Keratinocyte (primary cell): ENCODE data around the gene STRA6. TPM values are rescaled to one million over a fixed set of nuclear protein-coding genes. Genes with fewer than 3 reads are reported as not detected.
A peak's percentile ranks its signal among the peaks of the same experiment; 100 is the strongest.

Experiments used
- DNase-seq: peaks from one replicate; pipeline ENCODE4 v3.0.0-alpha.2; 2011; ENCODE audit warnings: low read depth, missing footprints, low spot score
- FAIRE-seq: peaks from 2 replicates; lab custom pipeline; 2011; peaks lifted over from hg19 to GRCh38; lab: Jason Lieb, UNC
- H2AFZ ChIP-seq: 2 replicates; pipeline ENCODE4 v1.6.0; 2012; ENCODE audit warnings: low read length, control low read depth, inconsistent platforms; ENCODE audit not compliant: control insufficient read depth
- H3K27ac ChIP-seq: 2 replicates; pipeline ENCODE4 v1.5.1; 2011; ENCODE audit warnings: low read length; ENCODE audit not compliant: control insufficient read depth, insufficient read depth
- H3K27me3 ChIP-seq: 3 replicates; pipeline ENCODE4 v1.6.0; 2011; ENCODE audit warnings: low read length; ENCODE audit not compliant: control insufficient read depth, insufficient read depth; ENCODE audit errors: extremely low read depth
- H3K36me3 ChIP-seq, 2 experiments: 2 replicates in 1 of 2; 3 replicates in 1 of 2; pipeline ENCODE4 v1.5.1; 2011; ENCODE audit warnings: low read length in 2 of 2, mild to moderate bottlenecking in 1 of 2; ENCODE audit not compliant: control insufficient read depth in 2 of 2, insufficient read depth in 2 of 2; ENCODE audit errors: extremely low read depth in 1 of 2
- H3K4me1 ChIP-seq: 3 replicates; pipeline ENCODE4 v1.5.1; 2011; ENCODE audit warnings: low read length; ENCODE audit not compliant: control insufficient read depth, insufficient read depth; ENCODE audit errors: extremely low read depth
- H3K4me2 ChIP-seq: 3 replicates; pipeline ENCODE4 v1.6.0; 2011; ENCODE audit warnings: low read depth, low read length; ENCODE audit not compliant: control insufficient read depth, insufficient read depth; ENCODE audit errors: extremely low read depth
- H3K4me3 ChIP-seq, 3 experiments: fragments of 200-600 bp in 1 of 3; sonication (generic) in 1 of 3; 2 replicates in 2 of 3; 3 replicates in 1 of 3; pipeline ENCODE4 v1.5.1; 2011 to 2016; ENCODE audit warnings: low read length in 3 of 3, mild to moderate bottlenecking in 3 of 3, control low read depth in 2 of 3, inconsistent platforms in 1 of 3, low read depth in 1 of 3, mixed read lengths in 1 of 3, mixed run types in 1 of 3, moderate library complexity in 1 of 3; ENCODE audit not compliant: control insufficient read depth in 2 of 3, insufficient read depth in 2 of 3; ENCODE audit errors: extremely low read depth in 1 of 3
- H3K79me2 ChIP-seq: 2 replicates; pipeline ENCODE4 v1.6.0; 2012; ENCODE audit warnings: low read length; ENCODE audit not compliant: control insufficient read depth, insufficient read depth
- H3K9ac ChIP-seq: 3 replicates; pipeline ENCODE4 v1.6.0; 2011; ENCODE audit warnings: low read length; ENCODE audit not compliant: control insufficient read depth, insufficient read depth; ENCODE audit errors: extremely low read depth
- H3K9me1 ChIP-seq: 3 replicates; pipeline ENCODE4 v1.6.0; 2011; ENCODE audit warnings: low read length; ENCODE audit not compliant: control insufficient read depth, insufficient read depth; ENCODE audit errors: extremely low read depth
- H3K9me3 ChIP-seq: 2 replicates; pipeline ENCODE4 v1.5.1; 2012; ENCODE audit warnings: low read depth, low read length; ENCODE audit not compliant: control insufficient read depth
- H4K20me1 ChIP-seq: 3 replicates; pipeline ENCODE4 v1.6.0; 2011; ENCODE audit warnings: low read length; ENCODE audit not compliant: control insufficient read depth, insufficient read depth; ENCODE audit errors: extremely low read depth
- EZH2 ChIP-seq: IDR thresholded peaks from one replicate; pipeline ENCODE4 v1.6.1; 2012; ENCODE audit warnings: inconsistent platforms, mild to moderate bottlenecking, low read length, moderate library complexity
- dilution Hi-C: fragments of 300-500 bp; cut with MboI; formaldehyde crosslinking; loops from one replicate; pipeline ENCODE4 v1.7.0; 2020; ENCODE audit warnings: low sequenced_read_pairs; ENCODE audit not compliant: extremely low pct_ligation_motif_present
- polyA plus RNA-seq, 5 experiments: library from polyadenylated mRNA; depleted of rRNA in 3 of 5; stranded (reverse) in 3 of 5; stranded (forward) in 1 of 5; unstranded in 1 of 5; fragments of >200 nt; gene quantifications; 1 replicate in 1 of 5; 2 replicates in 3 of 5; 3 replicates in 1 of 5; pipeline versions ENCODE4 v1.2.1 to v1.2.3, GENCODE V29; 2011 to 2012; ENCODE audit warnings: missing spikeins in 2 of 5, low read depth in 1 of 5, low replicate concordance in 1 of 5
- TF ChIP-seq, protein P1 (sequence below), 3 experiments: IDR thresholded peaks in 1 of 3; conservative IDR thresholded peaks in 1 of 3; optimal IDR thresholded peaks in 1 of 3; 2 replicates in 2 of 3; 3 replicates in 1 of 3; pipeline versions ENCODE3 to v1.5.1; 2011; ENCODE audit warnings: low read length in 3 of 3, mild to moderate bottlenecking in 3 of 3, moderate library complexity in 2 of 3, control low read depth in 1 of 3, inconsistent platforms in 1 of 3; ENCODE audit not compliant: insufficient read depth in 2 of 3; ENCODE audit errors: extremely low read depth in 1 of 3

Gene STRA6
- polyA plus RNA-seq, 1 donor (not counting 4 experiments of a cell fraction or from before 2014, with no cell fraction given): not detected

DNA sequence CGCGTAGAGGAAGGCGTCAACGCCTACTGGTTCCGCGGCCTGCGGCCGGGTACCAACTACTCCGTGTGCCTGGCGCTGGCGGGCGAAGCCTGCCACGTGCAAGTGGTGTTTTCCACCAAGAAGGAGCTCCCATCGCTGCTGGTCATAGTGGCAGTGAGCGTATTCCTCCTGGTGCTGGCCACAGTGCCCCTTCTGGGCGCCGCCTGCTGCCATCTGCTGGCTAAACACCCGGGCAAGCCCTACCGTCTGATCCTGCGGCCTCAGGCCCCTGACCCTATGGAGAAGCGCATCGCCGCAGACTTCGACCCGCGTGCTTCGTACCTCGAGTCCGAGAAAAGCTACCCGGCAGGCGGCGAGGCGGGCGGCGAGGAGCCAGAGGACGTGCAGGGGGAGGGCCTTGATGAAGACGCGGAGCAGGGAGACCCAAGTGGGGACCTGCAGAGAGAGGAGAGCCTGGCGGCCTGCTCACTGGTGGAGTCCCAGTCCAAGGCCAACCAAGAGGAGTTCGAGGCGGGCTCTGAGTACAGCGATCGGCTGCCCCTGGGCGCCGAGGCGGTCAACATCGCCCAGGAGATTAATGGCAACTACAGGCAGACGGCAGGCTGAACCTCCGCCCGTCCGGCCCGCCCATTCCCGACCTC is 68.1 kb downstream of the STRA6 start:
- Histone ChIP-seq H3K9me1 (no peaks in the 10 kb centered on the region), H3K27me3 (peaks cover 94% of the 10 kb centered on the region), H2AFZ (no peak overlapping the region), H3K9me3 (no peaks in the 10 kb centered on the region), H3K36me3 (no peaks in the 10 kb centered on the region), H3K4me2 (no peak overlapping the region), H3K9ac (no peak overlapping the region), H3K27ac (no peak overlapping the region), H3K4me3 (no peak overlapping the region), H4K20me1 (peaks cover 6% of the 10 kb centered on the region), H3K4me1 (peaks cover 7% of the 10 kb centered on the region), H3K79me2 (no peaks in the 10 kb centered on the region)
- no peak for FAIRE-seq
- dilution Hi-C loops: no loop called here
- DNase-seq: no peak
- TF ChIP-seq, protein P1, sequence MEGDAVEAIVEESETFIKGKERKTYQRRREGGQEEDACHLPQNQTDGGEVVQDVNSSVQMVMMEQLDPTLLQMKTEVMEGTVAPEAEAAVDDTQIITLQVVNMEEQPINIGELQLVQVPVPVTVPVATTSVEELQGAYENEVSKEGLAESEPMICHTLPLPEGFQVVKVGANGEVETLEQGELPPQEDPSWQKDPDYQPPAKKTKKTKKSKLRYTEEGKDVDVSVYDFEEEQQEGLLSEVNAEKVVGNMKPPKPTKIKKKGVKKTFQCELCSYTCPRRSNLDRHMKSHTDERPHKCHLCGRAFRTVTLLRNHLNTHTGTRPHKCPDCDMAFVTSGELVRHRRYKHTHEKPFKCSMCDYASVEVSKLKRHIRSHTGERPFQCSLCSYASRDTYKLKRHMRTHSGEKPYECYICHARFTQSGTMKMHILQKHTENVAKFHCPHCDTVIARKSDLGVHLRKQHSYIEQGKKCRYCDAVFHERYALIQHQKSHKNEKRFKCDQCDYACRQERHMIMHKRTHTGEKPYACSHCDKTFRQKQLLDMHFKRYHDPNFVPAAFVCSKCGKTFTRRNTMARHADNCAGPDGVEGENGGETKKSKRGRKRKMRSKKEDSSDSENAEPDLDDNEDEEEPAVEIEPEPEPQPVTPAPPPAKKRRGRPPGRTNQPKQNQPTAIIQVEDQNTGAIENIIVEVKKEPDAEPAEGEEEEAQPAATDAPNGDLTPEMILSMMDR (optimal IDR thresholded peaks at IDR 0.05 in 1 of 3, IDR thresholded peaks at IDR 0.05 in 1 of 3, conservative IDR thresholded peaks at IDR 0.05 in 1 of 3; ENCODE audit: extremely low read depth in 1 of 3, insufficient read depth in 2 of 3, low read length in 3 of 3): peak; percentile 18 to 74 (median 56)
- TF ChIP-seq EZH2: peak; percentile 51

DNA sequence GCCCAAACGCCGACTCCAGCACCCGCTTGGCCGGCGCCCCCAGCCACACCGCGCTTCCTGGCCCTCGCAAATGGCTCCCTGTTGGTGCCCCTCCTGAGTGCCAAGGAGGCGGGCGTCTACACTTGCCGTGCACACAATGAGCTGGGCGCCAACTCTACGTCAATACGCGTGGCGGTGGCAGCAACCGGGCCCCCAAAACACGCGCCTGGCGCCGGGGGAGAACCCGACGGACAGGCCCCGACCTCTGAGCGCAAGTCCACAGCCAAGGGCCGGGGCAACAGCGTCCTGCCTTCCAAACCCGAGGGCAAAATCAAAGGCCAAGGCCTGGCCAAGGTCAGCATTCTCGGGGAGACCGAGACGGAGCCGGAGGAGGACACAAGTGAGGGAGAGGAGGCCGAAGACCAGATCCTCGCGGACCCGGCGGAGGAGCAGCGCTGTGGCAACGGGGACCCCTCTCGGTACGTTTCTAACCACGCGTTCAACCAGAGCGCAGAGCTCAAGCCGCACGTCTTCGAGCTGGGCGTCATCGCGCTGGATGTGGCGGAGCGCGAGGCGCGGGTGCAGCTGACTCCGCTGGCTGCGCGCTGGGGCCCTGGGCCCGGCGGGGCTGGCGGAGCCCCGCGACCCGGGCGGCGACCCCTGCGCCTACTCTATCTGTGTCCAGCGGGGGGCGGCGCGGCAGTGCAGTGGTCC is 68.7 kb downstream of the STRA6 start:
- Histone ChIP-seq H3K9me3 (no peaks in the 10 kb centered on the region), H3K4me2 (no peak overlapping the region), H3K9ac (no peak overlapping the region), H3K27ac (no peak overlapping the region), H3K27me3 (peaks cover 98% of the 10 kb centered on the region), H4K20me1 (peaks cover 6% of the 10 kb centered on the region), H3K79me2 (no peaks in the 10 kb centered on the region), H3K4me3 (no peak overlapping the region), H3K9me1 (no peaks in the 10 kb centered on the region), H3K36me3 (no peaks in the 10 kb centered on the region), H2AFZ (no peak overlapping the region), H3K4me1 (peaks cover 7% of the 10 kb centered on the region)
- DNase-seq: no peak
- peak; percentile 79 for TF ChIP-seq EZH2
- TF ChIP-seq, protein P1 (optimal IDR thresholded peaks at IDR 0.05 in 1 of 3, IDR thresholded peaks at IDR 0.05 in 1 of 3, conservative IDR thresholded peaks at IDR 0.05 in 1 of 3; ENCODE audit: extremely low read depth in 1 of 3, insufficient read depth in 2 of 3, low read length in 3 of 3): no peak
- dilution Hi-C loops: no loop called here
- no peak for FAIRE-seq
